Left lung (tissue), 10 donors: ENCODE data around the gene SIM1. TPM values are rescaled to one million over a fixed set of nuclear protein-coding genes. Genes with fewer than 3 reads are reported as not detected.

Experiments used
- ATAC-seq: fragments of 200-7000 bp; cut with Tn5 transposase; one replicate; pipeline ENCODE4 v1.9.1; 2020; ENCODE audit warnings: moderate library complexity
- DNase-seq, 4 donors: peaks; one replicate each; pipeline ENCODE4 v3.0.0-alpha.2; 2013 to 2020
- H3K27ac ChIP-seq, 2 donors: fragments of 200-600 bp; sonication (generic) in 1 of 2; one replicate each; pipeline versions ENCODE4 v1.5.0 to v1.8.0; 2020 to 2021
- H3K27me3 ChIP-seq, 2 donors: fragments of 200-600 bp; sonication (generic) in 1 of 2; one replicate each; pipeline versions ENCODE4 v1.5.0 to v1.8.0; 2020 to 2021
- H3K36me3 ChIP-seq, 2 donors: fragments of 200-600 bp; sonication (generic) in 1 of 2; one replicate each; pipeline versions ENCODE4 v1.5.0 to v1.8.0; 2020 to 2021
- H3K4me1 ChIP-seq, 2 donors: fragments of 200-600 bp; one replicate each; pipeline ENCODE4 v1.8.0; 2021
- H3K4me3 ChIP-seq, 2 donors: fragments of 200-600 bp; sonication (generic) in 1 of 2; one replicate each; pipeline versions ENCODE4 v1.5.0 to v1.8.0; 2020 to 2021; ENCODE audit warnings: mild to moderate bottlenecking in 1 of 2
- H3K9me3 ChIP-seq, 2 donors: fragments of 200-600 bp; sonication (generic) in 1 of 2; one replicate each; pipeline versions ENCODE4 v1.5.0 to v1.8.0; 2020 to 2021
- intact Hi-C, 2 donors: fragments of 100-400 bp; cut with DNase I; formaldehyde crosslinking; loops; one replicate each; pipeline versions ENCODE4 v1.11.2 to v1.14.2; 2022
- polyA plus RNA-seq, 6 donors: library from polyadenylated mRNA; unstranded; fragments of 120-200 nt; gene quantifications; one replicate each; pipeline ENCODE4 v1.2.1, GENCODE V29; 2013; ENCODE audit not compliant: insufficient read length in 6 of 6
- total RNA-seq, 2 donors: library from RNA; stranded (reverse); fragmentation: NEBNext Ultra II Directional; extraction: Animal tissue kit (Norgen Biotek cat#: 25700); gene quantifications; one replicate each; pipeline ENCODE4 v1.2.1, GENCODE V29; 2021
- TF ChIP-seq, protein P1 (sequence below), 2 donors: fragments of 200-600 bp; sonication (generic) in 1 of 2; IDR thresholded peaks; one replicate each; pipeline versions ENCODE4 v1.5.0 to v1.8.0; 2021; ENCODE audit warnings: antibody characterized with exemption in 2 of 2
- donor health status: DM: no; HTN: yes; CAD: no.
- donor health status: DM: no; HTN: no; CAD: no.

The SIM1 gene
- total and polyA plus RNA-seq, 8 donors, result 0.03 to 0.32 (median 0.08) TPM; not detected in 3

DNA sequence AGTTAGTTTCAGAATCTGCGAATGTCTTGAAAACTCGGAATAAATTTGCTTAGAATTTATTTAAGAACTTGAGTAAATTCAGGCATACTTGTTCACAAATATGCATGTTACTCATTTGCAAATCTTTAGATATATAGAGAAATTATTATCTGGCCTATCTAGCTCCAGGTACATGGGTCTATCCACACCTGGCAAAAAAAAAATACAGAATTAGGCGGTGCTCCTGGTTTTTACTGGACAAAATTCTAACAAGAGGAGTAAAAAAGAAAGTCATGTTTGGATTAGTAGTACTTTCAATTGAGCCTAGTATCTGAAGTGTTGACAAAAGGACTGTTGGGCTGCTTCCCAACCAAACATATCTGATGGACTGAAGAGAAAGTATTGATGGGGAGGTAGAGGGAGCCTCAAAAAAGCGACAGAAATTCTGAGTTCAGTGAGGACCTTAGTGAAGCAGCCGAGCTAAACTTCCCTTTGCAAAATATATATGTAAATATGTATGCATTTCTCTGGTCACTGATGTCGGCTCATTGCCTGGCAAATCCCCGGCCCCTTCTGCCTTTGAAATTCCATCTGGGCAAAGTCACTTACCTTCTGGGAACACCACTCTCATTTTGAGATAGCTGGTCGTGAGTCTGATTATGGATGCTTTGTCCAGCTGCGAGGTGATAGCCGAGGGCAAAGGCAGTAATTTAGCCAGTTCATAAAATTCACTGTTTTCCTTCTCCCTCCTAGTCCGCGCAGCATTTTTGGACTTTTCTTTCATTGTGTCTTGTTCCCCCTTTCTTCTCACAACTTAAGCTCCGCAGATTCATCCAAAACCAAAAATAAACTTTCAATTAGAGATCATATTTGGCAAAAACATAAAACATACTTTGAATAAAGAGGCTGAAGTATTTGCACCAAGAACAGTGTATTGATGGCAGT lies 1.8 kb downstream of the SIM1 start:
- TF ChIP-seq, protein P1, sequence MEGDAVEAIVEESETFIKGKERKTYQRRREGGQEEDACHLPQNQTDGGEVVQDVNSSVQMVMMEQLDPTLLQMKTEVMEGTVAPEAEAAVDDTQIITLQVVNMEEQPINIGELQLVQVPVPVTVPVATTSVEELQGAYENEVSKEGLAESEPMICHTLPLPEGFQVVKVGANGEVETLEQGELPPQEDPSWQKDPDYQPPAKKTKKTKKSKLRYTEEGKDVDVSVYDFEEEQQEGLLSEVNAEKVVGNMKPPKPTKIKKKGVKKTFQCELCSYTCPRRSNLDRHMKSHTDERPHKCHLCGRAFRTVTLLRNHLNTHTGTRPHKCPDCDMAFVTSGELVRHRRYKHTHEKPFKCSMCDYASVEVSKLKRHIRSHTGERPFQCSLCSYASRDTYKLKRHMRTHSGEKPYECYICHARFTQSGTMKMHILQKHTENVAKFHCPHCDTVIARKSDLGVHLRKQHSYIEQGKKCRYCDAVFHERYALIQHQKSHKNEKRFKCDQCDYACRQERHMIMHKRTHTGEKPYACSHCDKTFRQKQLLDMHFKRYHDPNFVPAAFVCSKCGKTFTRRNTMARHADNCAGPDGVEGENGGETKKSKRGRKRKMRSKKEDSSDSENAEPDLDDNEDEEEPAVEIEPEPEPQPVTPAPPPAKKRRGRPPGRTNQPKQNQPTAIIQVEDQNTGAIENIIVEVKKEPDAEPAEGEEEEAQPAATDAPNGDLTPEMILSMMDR (IDR thresholded peaks at IDR 0.05), result no peak
- Histone ChIP-seq H3K27me3 (peaks cover 100% of the 10 kb centered on the region in 2 donors), H3K36me3 (no peaks in the 10 kb centered on the region), H3K4me1 (peaks cover 0 to 11% of the 10 kb centered on the region in 2 donors), H3K4me3 (no peak overlapping the region), H3K9me3 (no peaks in the 10 kb centered on the region), H3K27ac (no peak overlapping the region)
- ATAC-seq (no peak), DNase-seq (no peak)
- intact Hi-C loops, result no loop called here

DNA sequence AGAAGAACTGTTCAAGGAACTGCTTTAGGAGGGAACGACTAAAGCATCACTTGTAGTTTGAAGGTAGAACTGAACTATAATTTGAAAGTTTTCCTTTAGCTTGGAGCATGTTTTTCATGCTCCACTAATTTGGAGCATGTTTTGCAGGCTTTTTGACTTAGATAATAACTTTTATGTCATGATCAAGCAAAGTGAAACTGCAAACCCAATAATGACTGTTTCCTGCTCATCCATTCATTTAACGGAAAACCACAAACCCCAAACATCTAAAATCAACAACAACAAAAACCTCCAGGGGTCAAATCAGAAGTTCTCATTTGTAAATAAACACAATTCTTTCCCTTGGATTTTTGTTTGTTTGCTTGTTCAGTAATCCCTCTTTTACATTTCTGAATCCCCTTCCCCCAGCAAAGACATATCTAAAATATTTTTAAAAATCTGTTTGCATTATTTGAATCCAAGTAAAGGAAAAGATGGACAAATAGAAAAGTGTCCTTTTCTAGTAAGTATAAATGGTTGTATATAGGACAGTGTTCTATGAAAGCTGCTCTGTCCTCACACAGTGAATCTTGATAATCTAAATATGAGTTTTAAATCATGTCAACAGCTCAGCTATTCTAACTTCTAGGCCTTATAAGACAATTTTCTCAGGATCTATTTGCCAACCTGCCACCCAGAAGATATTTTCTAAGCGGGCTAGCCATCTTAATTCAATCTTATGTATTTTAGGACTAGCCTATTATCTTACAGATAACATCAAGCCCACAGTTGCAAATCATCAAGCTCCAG lies 2.6 kb downstream of the SIM1 start:
- no peak for DNase-seq
- ATAC-seq, result no peak
- peaks cover 0 to 11% of the 10 kb centered on the region in 2 donors for H3K4me1 ChIP-seq
- intact Hi-C loops, result no loop called here
- H3K36me3 ChIP-seq, result no peaks in the 10 kb centered on the region
- peaks cover 100% of the 10 kb centered on the region in 2 donors for H3K27me3 ChIP-seq
- H3K9me3 ChIP-seq, result no peaks in the 10 kb centered on the region
- TF ChIP-seq, protein P1 (IDR thresholded peaks at IDR 0.05), result no peak
- no peak overlapping the region for H3K4me3 ChIP-seq
- no peak overlapping the region for H3K27ac ChIP-seq

DNA sequence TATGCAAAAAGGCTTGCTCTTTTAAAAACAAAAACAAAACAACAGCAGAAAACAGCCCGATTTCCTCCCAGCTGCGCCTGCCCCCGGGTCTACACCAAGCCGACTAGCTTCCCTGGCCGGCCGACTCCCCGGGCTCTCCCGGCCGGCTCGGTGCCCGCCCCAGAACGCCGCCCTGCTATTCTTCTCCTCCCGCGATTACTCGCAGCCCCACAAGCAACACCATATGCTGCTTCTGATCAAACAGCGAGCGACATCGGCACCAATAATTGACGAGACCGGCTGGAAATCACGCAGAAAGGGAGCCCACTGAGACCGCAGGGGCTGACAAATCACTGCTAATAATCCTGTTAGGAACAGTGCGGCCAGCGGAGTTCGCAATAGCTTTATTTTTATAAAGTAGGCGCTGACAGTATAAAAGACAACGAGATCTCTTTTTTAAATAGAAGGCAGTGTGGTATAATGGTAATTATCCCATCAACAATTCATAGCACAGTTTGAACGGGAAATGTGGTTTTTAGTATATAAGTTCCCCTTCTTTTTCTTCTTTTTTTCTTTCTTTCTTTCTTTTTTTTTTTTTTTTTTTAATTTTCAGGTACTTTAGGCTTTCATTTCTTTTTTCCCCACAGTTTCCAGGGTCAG lies 3.3 kb downstream of the SIM1 start:
- intact Hi-C loops, result no loop called here
- peaks cover 100% of the 10 kb centered on the region in 2 donors for H3K27me3 ChIP-seq
- no peaks in the 10 kb centered on the region for H3K36me3 ChIP-seq
- H3K4me3 ChIP-seq, result no peak overlapping the region
- H3K9me3 ChIP-seq, result no peaks in the 10 kb centered on the region
- H3K4me1 ChIP-seq, result peaks cover 0 to 11% of the 10 kb centered on the region in 2 donors
- ATAC-seq (no peak), DNase-seq (no peak)
- TF ChIP-seq, protein P1 (IDR thresholded peaks at IDR 0.05), result no peak
- H3K27ac ChIP-seq, result no peak overlapping the region

DNA sequence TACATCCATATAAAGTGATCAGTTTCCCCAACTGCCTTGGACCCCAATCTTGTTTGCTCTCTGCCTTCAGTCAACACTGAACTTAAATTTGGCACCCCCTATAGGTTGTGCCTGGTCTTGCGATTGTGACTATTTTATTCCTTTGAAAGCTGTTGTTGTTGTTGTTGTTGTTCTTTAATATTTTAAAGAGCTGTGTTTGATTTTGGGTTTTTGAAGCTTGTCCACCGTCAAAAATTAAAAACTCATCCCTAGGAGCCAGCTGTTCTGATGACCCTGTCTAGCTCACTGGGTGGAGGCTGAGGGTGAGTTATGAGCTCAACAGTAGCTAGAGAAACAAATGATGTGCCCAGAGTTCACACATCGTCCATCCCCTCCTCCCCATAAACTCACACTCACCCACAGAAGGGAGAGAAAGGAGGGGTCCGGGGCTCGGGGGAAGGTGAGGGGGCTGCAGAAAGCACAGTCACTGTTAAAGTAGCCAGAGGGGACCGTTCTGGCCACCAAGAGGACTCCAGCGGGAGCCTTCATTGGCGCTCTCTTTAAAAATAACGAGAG lies 4.0 kb downstream of the SIM1 start:
- no peak for DNase-seq
- TF ChIP-seq, protein P1 (IDR thresholded peaks at IDR 0.05), result no peak
- Histone ChIP-seq H3K36me3 (no peaks in the 10 kb centered on the region), H3K9me3 (no peaks in the 10 kb centered on the region), H3K4me1 (peaks cover 0 to 11% of the 10 kb centered on the region in 2 donors), H3K27me3 (peaks cover 100% of the 10 kb centered on the region in 2 donors), H3K4me3 (no peak overlapping the region), H3K27ac (no peak overlapping the region)
- intact Hi-C loops, result no loop called here
- ATAC-seq, result no peak
